ENCODE measurements around the gene GLUD1.
"Not testable (repeated sequence)": the region's sequence is repeated elsewhere in the genome, so short reads cannot be mapped to it uniquely, and the experiment has no call there.

DNA sequence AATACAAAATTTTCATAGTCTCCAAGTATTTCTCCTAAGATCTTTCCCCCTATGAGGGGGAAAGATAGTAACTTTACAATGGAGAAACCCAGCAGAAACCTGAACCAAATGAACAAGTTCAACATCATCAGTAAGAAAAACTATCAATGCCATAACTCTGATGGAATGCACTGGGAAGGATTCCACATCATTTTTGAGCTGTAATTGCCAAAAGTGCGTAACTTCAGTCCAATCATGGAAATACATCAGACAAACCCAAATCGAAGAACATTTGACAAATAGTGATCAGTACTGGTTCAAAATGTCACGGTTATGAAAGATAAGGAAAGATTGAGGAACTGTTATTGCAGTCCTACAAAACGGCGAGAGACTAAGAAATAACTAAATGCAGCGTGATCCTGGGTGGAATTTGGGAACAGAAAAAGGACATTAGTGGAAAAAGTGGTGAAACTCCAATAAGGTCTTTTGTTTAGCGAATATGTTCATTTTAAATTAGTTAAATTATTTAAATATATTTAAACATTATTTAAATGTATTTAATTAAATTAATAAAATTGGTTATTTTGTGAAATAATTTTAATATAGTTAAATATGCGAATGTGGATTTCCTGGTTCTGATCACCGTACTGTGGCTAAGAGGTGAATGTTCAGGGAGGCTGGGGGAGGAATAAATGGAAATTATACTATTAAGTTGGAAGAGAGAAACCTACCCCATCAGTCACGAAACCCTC, 79.5 kb downstream of the GLUD1 start:
- TF ChIP-seq, protein P1, sequence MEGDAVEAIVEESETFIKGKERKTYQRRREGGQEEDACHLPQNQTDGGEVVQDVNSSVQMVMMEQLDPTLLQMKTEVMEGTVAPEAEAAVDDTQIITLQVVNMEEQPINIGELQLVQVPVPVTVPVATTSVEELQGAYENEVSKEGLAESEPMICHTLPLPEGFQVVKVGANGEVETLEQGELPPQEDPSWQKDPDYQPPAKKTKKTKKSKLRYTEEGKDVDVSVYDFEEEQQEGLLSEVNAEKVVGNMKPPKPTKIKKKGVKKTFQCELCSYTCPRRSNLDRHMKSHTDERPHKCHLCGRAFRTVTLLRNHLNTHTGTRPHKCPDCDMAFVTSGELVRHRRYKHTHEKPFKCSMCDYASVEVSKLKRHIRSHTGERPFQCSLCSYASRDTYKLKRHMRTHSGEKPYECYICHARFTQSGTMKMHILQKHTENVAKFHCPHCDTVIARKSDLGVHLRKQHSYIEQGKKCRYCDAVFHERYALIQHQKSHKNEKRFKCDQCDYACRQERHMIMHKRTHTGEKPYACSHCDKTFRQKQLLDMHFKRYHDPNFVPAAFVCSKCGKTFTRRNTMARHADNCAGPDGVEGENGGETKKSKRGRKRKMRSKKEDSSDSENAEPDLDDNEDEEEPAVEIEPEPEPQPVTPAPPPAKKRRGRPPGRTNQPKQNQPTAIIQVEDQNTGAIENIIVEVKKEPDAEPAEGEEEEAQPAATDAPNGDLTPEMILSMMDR (IDR thresholded peaks at IDR 0.05), result not testable (repeated sequence)
- not testable (repeated sequence) for TF ChIP-seq POLR2AphosphoS5 (IDR thresholded peaks at IDR 0.05)
